HepG2 (cell line): Measurements from ENCODE around the gene FBXL22. TPM values are rescaled to one million over a fixed set of nuclear protein-coding genes. Genes with fewer than 3 reads are reported as not detected.

Experiments used
- DBP ChIP-seq: sonication (generic); formaldehyde crosslinking; IDR thresholded peaks from 2 replicates; pipeline ENCODE4 v1.4.0; 2020; ENCODE audit warnings: missing genetic modification reagents; ENCODE audit errors: not compliant biosample characterization
- ELF4 ChIP-seq: sonication (generic); formaldehyde crosslinking; IDR thresholded peaks from 2 replicates; pipeline ENCODE4 v1.5.0; 2020; ENCODE audit warnings: missing genetic modification reagents, mild to moderate bottlenecking, moderate library complexity, borderline replicate concordance
- PRPF4 ChIP-seq: fragments of 200-400 bp; formaldehyde crosslinking; IDR thresholded peaks from 2 replicates; pipeline ENCODE4 v1.6.1; 2016; ENCODE audit warnings: low read length, low read depth; ENCODE audit not compliant: poor library complexity, severe bottlenecking
- SMAD1 ChIP-seq: sonication (generic); formaldehyde crosslinking; IDR thresholded peaks from 2 replicates; pipeline ENCODE4 v1.4.0; 2020; ENCODE audit warnings: missing genetic modification reagents, low read depth, mild to moderate bottlenecking, borderline replicate concordance
- TFDP1 ChIP-seq: IDR thresholded peaks from 2 replicates; pipeline ENCODE4 v1.6.1; 2016; ENCODE audit warnings: missing compliant biosample characterization, missing genetic modification reagents, borderline replicate concordance
- TFDP2 ChIP-seq: sonication (generic); formaldehyde crosslinking; IDR thresholded peaks from 2 replicates; pipeline ENCODE4 v1.4.0; 2020; ENCODE audit warnings: missing genetic modification reagents
- ZBTB26 ChIP-seq: IDR thresholded peaks from 2 replicates; pipeline ENCODE4 v1.6.1; 2016; ENCODE audit warnings: missing compliant biosample characterization, missing genetic modification reagents, borderline replicate concordance
- ZFP36 ChIP-seq: fragments of 150-350 bp; IDR thresholded peaks from 2 replicates; pipeline ENCODE4 v1.6.1; 2018; ENCODE audit warnings: borderline replicate concordance, low read length, low read depth; ENCODE audit not compliant: partially characterized antibody
- ZNF225 ChIP-seq: sonication (generic); formaldehyde crosslinking; IDR thresholded peaks from 2 replicates; pipeline ENCODE4 v1.4.0; 2020; ENCODE audit warnings: mild to moderate bottlenecking, missing genetic modification reagents
- ZNF317 ChIP-seq: sonication (generic); formaldehyde crosslinking; IDR thresholded peaks from 2 replicates; pipeline ENCODE4 v1.5.0; 2020; ENCODE audit warnings: mild to moderate bottlenecking, missing genetic modification reagents
- polyA plus RNA-seq, 8 experiments: library from polyadenylated mRNA; depleted of rRNA in 3 of 8; stranded (reverse) in 7 of 8; unstranded in 1 of 8; fragments of >200 nt; fragmentation: Illumina TruSeq in 4 of 8; extraction: Trizol in 4 of 8; gene quantifications; 2 replicates each; pipeline versions ENCODE4 v1.2.1 to v1.2.3, GENCODE V29; 2011 to 2016; ENCODE audit warnings: low read depth in 4 of 8, missing spikeins in 1 of 8, mixed read lengths in 1 of 8; ENCODE audit not compliant: insufficient read depth in 1 of 8
- total RNA-seq, 5 experiments: library from RNA; depleted of rRNA; stranded (reverse); fragments of >200 nt; fragmentation: Illumina TruSeq; extraction: Trizol; gene quantifications; 2 replicates each; pipeline ENCODE4 v1.2.3, GENCODE V29; 2016; ENCODE audit warnings: low read depth in 1 of 5

The FBXL22 gene
- total and polyA plus RNA-seq, 2 of the 13 experiments (the other 11 are each of a cell fraction or from before 2014, with no cell fraction given) = 0.15 to 0.33 TPM

GRCh38 chr15:63634154-63634553, 37.0 kb downstream of the FBXL22 start (continued):
- TF ChIP-seq ZNF317 (CRISPR knock-in tag) (no peak), DBP (no peak), ELF4 (CRISPR knock-in tag) (no peak), SMAD1 (no peak), ZBTB26 (no peak), TFDP2 (CRISPR knock-in tag) (no peak), TFDP1 (CRISPR knock-in tag) (no peak), PRPF4 (no peak), ZNF225 (CRISPR knock-in tag) (no peak), ZFP36 (no peak)
- TF ChIP-seq, all 625 proteins: peak for 0
